Mesodermal cell (in vitro differentiated cells): Measurements from ENCODE around the gene JMJD7. TPM values are rescaled to one million over a fixed set of nuclear protein-coding genes. Genes with fewer than 3 reads are reported as not detected.

Experiments
- H3K27ac ChIP-seq: 2 replicates; pipeline ENCODE4 v1.7.0; 2013; ENCODE audit warnings: mild to moderate bottlenecking, low read depth, low read length, moderate library complexity; ENCODE audit not compliant: severe bottlenecking
- H3K36me3 ChIP-seq: 2 replicates; pipeline ENCODE4 v1.7.1; 2013; ENCODE audit warnings: mild to moderate bottlenecking, low read length, moderate library complexity; ENCODE audit not compliant: control insufficient read depth, insufficient read depth
- H3K4me1 ChIP-seq: one replicate; pipeline ENCODE4 v1.7.1; 2013; ENCODE audit warnings: mild to moderate bottlenecking, low read length; ENCODE audit not compliant: insufficient read depth, control insufficient read depth, poor library complexity, severe bottlenecking
- H3K4me3 ChIP-seq: 2 replicates; pipeline ENCODE4 v1.7.0; 2013; ENCODE audit warnings: low read length, control low read depth, mild to moderate bottlenecking; ENCODE audit not compliant: insufficient read depth, poor library complexity, severe bottlenecking; ENCODE audit errors: extremely low read depth
- H3K9me3 ChIP-seq: 2 replicates; pipeline ENCODE4 v1.7.1; 2013; ENCODE audit warnings: mild to moderate bottlenecking, low read length, moderate library complexity; ENCODE audit not compliant: control insufficient read depth
- WGBS, 2 experiments: methylation state at CpG; one replicate each; pipeline ENCODE4 v1.1.5; 2013; ENCODE audit warnings: missing lambda C conversion rate in 2 of 2; ENCODE audit not compliant: insufficient coverage in 2 of 2; 5-methylcytosine and 5-hydroxymethylcytosine counted together
- polyA plus RNA-seq, 2 experiments: library from polyadenylated mRNA; stranded (reverse); fragments of 50-300 nt; gene quantifications; one replicate each; pipeline ENCODE4 v1.2.3, GENCODE V29; 2013

The JMJD7 gene
- 8.5 TPM for polyA plus RNA-seq (2013, experiment 1 of 2)
- polyA plus RNA-seq (2013, experiment 2 of 2) = 7.0 TPM

DNA sequence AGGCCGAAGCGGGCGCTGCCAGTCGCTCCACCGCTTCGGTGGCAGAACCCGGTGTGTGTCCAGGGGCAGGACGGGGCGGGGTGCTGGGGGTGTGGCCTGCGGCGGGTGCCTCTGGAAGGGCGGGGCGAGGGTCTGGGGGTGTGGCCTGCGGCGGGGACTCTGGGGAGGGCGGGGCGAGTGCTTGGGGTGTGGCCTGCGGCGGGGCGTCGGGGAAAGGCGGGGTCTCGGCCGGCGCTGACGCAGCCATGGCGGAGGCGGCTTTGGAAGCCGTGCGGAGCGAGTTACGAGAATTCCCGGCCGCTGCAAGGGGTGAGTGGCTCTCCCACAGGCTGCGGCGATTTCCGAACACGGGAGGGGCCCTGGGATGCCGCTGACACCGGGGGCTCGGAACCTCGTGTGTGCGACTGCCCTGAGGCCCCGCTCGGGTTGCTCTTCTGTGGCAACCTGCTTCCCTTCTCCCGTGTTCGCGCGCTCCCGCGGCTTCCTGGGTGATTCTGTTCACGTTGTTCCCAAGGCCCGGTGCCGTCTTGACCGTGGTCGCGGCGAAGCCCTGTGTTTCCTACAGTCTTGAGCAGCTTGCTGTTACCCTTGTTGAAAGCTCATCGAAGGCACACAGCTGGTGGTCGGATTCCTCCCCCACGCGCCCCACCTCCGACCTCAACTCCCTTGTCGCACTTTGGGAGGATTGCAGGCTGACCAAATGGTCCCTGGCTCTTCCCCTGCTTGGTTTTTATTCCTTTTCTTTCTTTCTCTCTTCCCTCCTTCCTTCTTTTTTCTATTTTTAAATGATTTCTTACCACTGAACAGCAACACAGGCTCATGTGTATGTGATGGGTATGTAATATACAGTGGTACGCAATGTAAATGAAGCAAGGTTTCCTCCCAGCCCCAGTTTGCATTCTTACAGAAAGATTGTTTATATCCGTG is at the start of gene JMJD7:
Gene JMJD7 (plus strand): TSS at position 213 of the 927 bp plus-strand sequence. CDS start 33 bp downstream, at position 246.
- Histone ChIP-seq H3K9me3 (no peaks in the 10 kb centered on the region), H3K27ac (peak within 1 kb of the TSS; percentile 29), H3K36me3 (peaks cover 31% of the 10 kb centered on the region), H3K4me3 (peak within 1 kb of the TSS; percentile 81), H3K4me1 (peaks cover 7% of the 10 kb centered on the region)
- 0 to 1% methylated on average over 51 to 53 of the region's 66 CpGs for WGBS, 2 experiments

DNA sequence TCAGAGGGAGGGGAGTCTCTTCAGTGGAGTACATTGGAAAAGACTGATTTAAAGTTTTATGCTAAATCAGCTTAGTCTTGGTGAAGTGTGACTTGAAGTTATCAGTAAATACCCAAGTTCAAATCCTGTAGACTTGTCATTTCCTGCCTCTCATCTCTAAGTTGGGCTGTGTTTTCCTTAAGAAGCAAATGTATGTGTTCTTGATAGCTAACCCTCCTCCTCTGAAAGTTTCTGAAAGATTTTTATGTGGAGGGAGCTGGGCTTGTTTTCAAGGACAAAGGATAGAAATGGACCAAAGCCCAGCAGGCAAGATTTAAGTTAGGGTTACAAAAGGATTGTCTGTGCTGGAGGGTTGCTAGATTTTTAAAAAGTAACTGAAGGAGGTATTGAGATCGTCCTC is 49.4 kb upstream of the JMJD7 start:
- Histone ChIP-seq H3K36me3 (no peaks in the 10 kb centered on the region), H3K4me3 (no peak overlapping the region), H3K27ac (no peak overlapping the region), H3K9me3 (no peaks in the 10 kb centered on the region), H3K4me1 (peaks cover 41% of the 10 kb centered on the region)
- 100% methylated on average over 1 of the region's 1 CpG; no CpG with 5 or more reads in 1 of the 2 experiments for WGBS, 2 experiments

DNA sequence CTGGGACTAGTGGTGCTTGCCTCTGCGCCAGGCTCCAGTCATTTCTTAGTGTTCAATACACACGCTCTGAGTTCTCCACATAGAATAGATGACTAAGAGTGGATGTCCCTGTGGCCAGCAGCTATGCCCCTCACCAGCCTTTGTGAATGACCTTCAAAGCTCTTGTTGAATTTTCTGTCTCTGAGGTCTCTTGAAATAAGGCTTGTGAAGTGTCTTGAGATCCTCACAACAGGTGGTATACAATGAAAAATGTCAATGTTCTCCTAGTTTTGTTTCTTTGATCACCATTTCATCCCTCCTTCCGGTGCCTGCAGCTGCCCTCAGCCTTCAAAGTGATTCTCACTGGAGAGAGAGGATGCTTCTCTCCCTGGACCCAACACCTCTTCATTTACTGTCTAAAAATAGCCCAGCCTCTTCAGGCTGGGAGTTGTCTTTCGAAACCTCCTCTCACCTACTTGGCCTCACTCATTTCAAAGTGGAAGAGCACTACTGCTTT is 48.2 kb upstream of the JMJD7 start:
- Histone ChIP-seq H3K9me3 (no peaks in the 10 kb centered on the region), H3K4me3 (no peak overlapping the region), H3K4me1 (peaks cover 40% of the 10 kb centered on the region), H3K27ac (peak overlapping the region; percentile 57), H3K36me3 (no peaks in the 10 kb centered on the region)
- 85 to 100% methylated on average over 2 to 4 of the region's 4 CpGs for WGBS, 2 experiments

DNA sequence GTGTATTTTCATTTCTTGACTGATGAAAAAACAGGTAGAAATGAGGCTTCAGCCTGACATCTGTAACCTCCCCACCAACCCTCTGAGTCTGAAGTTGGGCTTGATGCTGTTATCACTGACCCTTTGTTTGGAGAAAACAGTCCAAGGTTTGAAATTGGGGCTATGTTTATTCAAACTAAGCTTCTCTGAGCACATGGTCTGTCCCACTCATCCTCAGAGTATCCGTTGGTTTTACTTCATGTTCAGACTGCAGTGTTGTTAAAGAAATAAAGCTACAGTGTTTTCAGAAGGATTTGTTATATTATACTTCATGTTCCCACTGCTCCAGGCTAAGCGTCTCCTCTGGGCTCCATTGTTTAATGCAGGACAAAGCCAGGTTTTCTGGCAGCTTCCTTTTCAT is 47.6 kb upstream of the JMJD7 start:
- H3K27ac ChIP-seq = peak overlapping the region; percentile 57
- no peak overlapping the region for H3K4me3 ChIP-seq
- 63% methylated on average over 2 of the region's 2 CpGs; no CpG with 5 or more reads in 1 of the 2 experiments for WGBS, 2 experiments
- no peaks in the 10 kb centered on the region for H3K9me3 ChIP-seq
- peaks cover 38% of the 10 kb centered on the region for H3K4me1 ChIP-seq
- H3K36me3 ChIP-seq = no peaks in the 10 kb centered on the region

DNA sequence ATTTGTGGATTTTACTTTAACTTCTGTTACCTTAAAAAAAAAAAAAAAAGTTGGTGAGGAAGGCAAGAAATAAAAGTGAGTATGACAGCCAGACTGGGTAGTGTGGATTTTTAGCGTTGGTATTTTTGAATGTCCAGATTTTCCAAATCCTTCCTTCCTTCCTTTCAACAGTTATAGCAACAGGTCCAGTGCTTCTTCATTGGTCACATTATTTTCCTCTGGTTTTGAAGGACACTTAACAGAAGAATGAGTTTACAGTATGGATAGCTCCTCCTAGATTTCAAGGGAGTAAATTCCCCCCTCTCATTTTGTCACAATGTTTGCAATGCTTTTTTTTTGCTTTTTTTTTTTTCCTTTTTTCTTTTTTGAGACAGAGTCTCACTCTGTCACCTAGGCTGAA is 47.2 kb upstream of the JMJD7 start:
- no peak overlapping the region for H3K4me3 ChIP-seq
- H3K4me1 ChIP-seq = peaks cover 33% of the 10 kb centered on the region
- H3K9me3 ChIP-seq = no peaks in the 10 kb centered on the region
- peak overlapping the region; percentile 57 for H3K27ac ChIP-seq
- no peaks in the 10 kb centered on the region for H3K36me3 ChIP-seq
- WGBS, 2 experiments = no CpG with 5 or more reads among the region's 1 CpG

DNA sequence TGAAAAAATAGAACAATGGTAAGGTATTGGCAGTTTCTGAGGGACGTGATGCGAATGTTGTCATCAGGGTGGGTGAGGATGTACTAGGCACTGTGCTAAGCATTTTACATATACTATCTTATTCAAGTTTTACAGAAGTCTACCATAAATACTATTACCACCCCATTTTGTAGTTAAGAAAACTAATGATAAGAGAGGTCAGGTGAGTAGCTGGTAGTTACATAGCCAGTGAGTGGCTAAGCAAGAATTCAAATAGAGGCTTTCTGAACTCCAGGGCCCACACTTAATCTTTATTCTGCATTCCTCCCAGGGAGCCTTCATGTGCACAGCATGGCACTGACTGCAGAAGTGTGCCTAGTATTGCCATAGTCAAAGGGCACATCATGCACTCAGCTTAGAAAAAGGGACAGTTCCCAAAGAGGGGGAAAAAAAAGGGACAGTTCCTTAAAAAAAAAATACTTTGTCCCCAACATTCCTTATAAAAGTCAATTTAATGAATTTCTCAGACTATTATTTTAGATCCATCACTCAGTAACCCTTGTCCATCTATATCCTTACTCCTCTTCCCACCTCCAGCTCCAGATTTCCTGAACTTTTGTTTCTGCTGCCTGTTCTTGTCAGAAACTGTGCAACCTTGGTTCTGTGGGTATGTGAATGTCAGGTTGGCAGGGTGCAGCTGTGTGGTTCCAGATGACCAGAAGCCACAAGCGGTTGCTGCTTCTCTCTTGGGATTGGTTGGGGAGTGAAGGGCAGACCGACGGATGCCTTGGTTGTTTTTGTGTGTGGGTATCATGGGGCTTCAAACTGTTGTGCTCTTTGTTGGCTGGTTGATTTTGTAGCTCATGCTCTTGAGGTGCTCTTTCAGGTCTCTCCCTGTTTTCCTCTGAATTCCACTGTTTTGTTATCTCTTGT is 45.3 kb upstream of the JMJD7 start:
- Histone ChIP-seq H3K27ac (no peak overlapping the region), H3K9me3 (no peaks in the 10 kb centered on the region), H3K4me1 (peaks cover 27% of the 10 kb centered on the region), H3K4me3 (no peak overlapping the region), H3K36me3 (no peaks in the 10 kb centered on the region)
- WGBS, 2 experiments = 76 to 91% methylated on average over 3 of the region's 5 CpGs

DNA sequence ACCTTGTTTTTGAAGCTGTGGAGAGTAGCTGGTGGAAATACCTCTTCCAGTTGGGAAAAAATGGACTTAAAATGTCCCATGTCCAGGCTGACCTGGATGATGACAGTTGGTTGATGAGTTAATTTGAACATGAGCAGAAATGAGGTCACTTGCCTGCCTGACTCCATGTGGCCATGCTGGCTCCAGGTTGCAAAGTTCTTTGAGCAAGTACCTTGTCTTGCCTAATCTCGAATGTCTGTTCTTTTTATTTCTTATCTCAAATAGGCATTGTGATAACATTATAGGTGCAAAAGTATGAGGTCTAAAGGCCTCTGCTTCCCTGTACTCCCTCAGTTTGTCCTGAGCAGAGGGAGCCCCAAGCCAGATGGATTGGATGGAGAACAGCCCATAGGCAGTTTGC is 44.6 kb upstream of the JMJD7 start:
- Histone ChIP-seq H3K27ac (no peak overlapping the region), H3K36me3 (no peaks in the 10 kb centered on the region), H3K4me1 (peaks cover 25% of the 10 kb centered on the region), H3K4me3 (no peak overlapping the region), H3K9me3 (no peaks in the 10 kb centered on the region)
- 100% methylated on average over 1 of the region's 1 CpG; no CpG with 5 or more reads in 1 of the 2 experiments for WGBS, 2 experiments

DNA sequence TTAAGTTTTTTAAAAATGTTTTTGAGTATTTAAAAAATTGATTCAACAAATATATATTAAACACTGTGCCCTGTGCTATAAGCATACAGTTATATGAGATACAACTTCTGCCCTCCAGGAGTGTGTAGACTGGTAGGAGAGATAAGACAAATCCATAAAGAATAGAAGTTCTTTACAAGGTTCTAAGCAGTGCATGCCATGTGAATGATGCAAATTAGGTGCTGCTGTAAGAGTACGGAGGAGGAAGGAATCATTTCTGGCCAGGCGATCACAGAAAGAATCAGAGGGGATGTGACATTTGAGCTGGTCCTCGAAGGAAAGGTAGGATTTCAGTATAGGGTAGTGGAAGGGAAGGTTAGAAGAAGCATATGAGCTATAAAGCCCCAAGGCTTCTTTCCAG is 39.6 kb upstream of the JMJD7 start:
- Histone ChIP-seq H3K9me3 (no peaks in the 10 kb centered on the region), H3K4me1 (peaks cover 47% of the 10 kb centered on the region), H3K27ac (no peak overlapping the region), H3K4me3 (no peak overlapping the region), H3K36me3 (peaks cover 4% of the 10 kb centered on the region)
- WGBS, 2 experiments = 93 to 95% methylated on average over 3 of the region's 3 CpGs

DNA sequence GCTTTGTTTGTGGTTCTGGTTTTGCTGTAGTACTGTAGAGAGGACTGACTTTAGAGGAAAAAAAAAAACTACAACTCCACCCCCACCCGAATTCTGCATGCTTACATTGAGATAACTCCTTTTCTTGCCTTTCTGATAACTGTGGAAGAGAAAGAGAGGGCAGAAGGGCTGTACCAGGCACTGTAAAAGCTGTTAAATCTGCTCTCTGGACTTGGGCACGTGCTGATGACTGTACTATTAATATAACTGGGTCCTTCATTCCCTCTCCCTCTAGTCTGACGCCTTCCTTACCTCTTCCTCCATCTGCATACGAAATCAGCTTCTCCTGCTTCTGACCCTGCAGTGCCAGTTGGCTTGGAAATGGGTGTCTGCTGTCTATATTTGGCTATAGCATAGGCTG is 38.7 kb upstream of the JMJD7 start:
- H3K27ac ChIP-seq = peak overlapping the region; percentile 41
- H3K36me3 ChIP-seq = peaks cover 4% of the 10 kb centered on the region
- peaks cover 56% of the 10 kb centered on the region for H3K4me1 ChIP-seq
- no peak overlapping the region for H3K4me3 ChIP-seq
- WGBS, 2 experiments = 43 to 60% methylated on average over 1 of the region's 4 CpGs
- no peaks in the 10 kb centered on the region for H3K9me3 ChIP-seq

DNA sequence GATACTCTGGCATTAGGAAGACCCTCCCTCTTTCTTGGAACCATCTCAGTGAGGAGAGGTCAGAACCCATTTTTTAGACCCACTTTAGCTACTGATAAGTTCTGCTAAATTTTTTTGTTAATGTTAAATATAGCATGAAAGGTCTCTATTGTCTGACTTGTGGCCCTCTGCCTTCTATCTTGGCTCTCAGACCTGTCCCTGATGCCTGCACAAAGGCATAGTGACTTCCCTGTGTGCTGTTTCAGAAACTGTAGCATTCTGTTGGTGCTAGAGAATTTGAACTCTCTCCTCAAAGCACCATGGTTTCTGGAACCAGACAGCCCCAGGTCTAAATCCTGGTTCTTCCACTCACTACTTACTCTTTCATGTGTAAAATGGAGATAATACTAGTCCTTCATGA is 38.2 kb upstream of the JMJD7 start:
- H3K27ac ChIP-seq = peak overlapping the region; percentile 95
- H3K4me3 ChIP-seq = no peak overlapping the region
- H3K36me3 ChIP-seq = peaks cover 4% of the 10 kb centered on the region
- peaks cover 57% of the 10 kb centered on the region for H3K4me1 ChIP-seq
- H3K9me3 ChIP-seq = no peaks in the 10 kb centered on the region
